HG03103 (cell line): ENCODE data around the gene TMEM59L.
"Not testable (repeated sequence)": the region's sequence is repeated elsewhere in the genome, so short reads cannot be mapped to it uniquely, and the experiment has no call there.

Experiments
- ATAC-seq: cut with Tn5 transposase; IDR thresholded peaks from one replicate; pipeline ENCODE4 v1.9.1; 2021; ENCODE audit warnings: low read depth; ENCODE audit not compliant: unreplicated experiment

TMEM59L gene

DNA sequence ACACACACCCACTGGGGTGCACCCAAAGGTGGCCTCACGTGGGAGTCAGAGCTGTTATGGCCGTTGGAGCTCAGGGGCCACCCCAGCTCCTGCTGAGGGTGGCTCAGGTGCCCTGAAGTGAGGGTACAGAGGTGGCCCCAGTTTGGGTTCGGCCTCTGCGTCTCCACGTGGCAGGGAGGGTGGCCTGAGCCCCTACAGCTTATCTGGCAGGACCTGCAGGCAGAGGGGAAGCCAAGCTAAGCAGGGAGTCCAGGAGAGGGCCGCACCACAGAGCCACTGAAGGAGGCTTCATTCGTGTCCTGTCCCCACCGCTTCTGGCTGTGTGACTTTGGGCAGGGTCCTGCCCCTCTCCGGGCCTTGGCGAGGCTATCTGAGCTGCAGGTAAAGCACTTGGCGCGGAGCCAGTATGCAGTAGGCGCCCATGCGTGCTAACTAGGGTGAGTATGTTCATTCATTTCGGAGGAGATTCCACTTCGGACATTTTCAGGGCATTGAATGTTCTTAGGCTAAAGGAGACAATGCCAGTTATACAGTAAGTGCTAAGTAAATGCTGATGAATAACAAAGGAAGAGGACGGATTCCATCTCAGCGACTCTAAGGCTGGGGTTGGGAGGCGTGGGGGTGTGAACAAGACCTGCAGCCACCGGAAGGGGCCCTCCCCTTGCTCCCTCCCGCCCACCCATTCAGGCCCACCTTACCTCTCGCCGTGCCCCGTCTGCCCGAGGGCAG, 19.1 kb upstream of the TMEM59L start:
- ATAC-seq = no peak

DNA sequence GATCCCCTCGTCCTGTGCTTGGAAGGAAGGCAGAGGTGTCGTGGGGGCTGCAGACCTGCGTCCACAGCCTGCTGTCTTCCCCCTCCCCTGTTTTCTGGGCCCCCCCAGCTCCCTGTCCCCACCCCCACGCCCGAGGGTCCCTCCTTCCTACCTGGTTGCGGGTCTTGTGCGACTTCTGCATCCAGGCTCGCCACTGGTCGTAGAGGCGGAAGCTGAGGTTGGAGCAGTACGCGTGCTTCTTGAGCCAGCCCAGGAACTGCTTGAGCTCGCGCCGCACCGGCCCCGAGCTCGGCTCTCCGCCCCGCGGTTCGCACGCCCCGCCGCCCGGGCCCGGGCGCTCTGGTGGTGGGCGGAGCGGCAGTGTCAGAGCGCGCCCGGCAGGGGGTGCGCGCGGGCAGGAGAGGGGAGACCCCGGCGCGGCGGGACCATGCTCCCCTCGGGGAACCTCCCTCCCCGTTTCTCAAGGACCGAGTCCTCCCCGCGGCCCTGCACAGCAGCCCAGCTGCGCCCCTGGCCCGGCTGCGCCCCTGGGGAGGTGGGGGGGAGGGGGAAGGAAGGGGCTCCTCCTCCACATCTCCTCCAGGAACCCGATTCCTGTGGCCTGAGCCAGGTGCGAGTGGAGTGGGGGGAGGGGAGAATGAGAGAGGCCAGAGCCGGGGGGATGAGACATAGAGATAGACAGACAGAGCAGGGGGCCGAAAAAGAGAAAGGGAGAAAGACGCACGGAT, 18.4 kb upstream of the TMEM59L start:
- peak; percentile 48 for ATAC-seq

DNA sequence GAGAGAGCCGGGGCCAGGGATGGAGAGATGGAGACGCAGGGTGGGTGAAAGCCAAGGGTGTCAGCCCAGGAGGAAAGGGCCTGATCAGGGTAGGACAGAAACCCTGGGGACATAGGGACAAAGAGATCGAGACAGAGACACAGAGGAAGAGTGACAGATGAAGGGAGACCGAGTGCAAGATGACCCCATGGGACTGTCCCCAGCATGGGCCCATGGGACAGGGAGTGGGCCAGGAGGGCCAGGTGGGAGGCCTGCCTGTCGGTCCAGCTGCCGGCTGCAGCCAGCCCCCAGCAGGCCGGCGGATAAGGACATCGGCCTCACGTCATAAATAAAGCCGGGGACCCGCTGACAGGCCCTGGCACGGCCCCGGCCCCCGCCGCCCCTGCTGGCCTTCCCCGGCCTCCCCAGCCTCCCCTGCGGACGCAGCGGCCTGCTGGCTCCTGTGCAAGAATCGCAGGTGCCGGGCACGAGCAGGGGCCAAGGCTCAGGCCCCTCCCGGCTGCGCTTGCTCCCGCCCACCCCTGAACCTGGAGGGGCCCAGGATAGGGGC, 17.8 kb upstream of the TMEM59L start:
- ATAC-seq = no peak

DNA sequence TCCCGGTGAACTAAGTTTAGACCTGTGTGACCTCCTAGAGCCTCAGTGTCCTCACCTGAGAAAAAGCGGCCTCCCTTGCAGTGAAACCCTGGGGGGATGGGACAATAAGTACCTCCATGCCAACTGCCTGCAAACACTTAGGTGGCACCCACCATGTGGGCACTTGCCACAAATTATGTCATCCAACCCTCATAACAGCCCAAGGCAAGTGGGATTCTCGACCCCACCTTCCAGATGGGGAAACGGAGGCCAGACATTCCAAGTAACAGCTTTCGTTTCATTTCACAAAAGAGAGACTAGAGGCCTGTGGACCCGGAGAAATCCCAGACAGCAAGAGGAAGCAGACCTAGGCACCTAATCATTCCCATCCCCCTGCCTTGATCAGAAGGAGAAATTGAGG, 17.2 kb upstream of the TMEM59L start:
- ATAC-seq = no peak

DNA sequence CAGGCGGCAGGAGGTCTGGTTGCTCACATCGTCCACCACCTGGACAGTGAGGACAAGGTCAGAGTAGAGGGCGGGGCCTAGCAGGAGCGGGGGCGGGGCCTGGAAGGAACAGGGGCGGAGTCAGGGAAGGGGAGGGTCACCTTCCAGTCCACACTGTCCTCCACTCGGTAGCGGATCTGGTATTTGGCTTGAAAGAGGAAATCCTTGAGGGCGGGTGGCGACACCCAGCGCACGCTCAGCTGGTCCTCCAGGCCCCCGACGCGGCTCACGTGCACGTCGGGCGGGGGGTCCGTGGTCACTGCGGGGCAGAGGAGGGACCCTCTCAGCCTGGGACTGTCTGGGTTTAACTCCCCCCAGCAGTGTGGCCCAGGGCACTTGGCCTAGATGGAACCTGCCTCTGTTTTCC, 15.9 kb upstream of the TMEM59L start:
- ATAC-seq = no peak

DNA sequence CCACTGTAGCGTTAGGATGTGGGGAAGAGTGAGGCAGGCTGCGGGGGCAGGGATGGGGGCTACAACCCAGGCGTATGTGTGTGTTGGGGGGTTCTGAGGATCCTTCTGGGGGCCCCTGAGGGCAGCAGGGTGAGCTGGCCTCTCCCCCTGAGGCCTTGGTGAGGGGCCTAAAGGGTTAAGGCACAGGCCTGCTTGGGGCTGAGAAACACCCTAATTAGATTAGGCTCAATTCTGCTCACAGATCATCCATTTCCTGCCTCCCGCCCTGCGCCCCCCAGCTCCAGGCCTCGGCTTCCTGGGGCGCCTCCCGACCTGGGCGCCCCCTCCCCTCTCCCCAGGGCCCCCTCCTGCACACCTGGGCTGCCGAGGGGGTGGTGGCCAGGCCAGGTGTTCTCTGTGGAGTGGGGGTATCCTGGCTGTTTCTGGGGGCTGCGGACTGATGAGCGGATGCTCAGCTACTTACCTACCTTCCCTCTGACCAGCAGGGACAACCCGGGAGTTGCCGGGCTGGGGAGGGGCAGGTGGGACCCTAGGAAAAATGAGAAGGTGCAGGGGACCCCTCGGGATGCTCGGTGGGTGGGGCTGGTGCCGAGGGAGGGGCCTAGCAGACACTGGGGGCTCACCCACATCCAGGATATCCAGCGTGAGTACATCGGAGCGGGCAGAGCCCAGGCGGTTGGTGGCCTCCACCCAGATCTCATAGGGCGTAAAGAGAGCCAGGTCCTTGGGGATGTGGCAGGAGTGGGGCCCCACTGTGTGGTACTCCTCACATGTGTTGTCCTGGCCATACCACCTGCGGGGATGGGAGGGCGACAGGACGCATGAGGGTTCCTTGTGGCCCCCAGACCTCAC, 14.6 kb upstream of the TMEM59L start:
- no peak for ATAC-seq

DNA sequence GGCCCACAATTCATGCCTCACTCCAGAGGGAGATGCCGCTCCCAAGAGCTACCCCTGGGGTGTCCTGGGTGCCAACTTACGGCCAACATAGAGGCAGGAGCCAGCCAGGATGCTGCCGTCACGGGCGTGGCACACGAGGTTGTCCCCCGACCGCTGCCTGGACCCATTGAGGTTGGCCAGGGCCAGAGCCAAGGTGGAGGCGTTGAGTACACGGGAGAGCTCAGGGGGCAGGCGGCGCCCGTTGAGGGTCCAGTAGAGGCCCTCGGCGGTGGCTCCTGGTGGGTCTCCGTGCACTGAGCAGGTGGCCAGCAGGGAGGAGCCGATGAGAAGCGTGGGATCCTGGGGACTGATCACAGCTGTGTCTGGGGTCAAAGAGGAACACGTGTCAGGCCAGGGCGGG, 13.2 kb upstream of the TMEM59L start:
- no peak for ATAC-seq

DNA sequence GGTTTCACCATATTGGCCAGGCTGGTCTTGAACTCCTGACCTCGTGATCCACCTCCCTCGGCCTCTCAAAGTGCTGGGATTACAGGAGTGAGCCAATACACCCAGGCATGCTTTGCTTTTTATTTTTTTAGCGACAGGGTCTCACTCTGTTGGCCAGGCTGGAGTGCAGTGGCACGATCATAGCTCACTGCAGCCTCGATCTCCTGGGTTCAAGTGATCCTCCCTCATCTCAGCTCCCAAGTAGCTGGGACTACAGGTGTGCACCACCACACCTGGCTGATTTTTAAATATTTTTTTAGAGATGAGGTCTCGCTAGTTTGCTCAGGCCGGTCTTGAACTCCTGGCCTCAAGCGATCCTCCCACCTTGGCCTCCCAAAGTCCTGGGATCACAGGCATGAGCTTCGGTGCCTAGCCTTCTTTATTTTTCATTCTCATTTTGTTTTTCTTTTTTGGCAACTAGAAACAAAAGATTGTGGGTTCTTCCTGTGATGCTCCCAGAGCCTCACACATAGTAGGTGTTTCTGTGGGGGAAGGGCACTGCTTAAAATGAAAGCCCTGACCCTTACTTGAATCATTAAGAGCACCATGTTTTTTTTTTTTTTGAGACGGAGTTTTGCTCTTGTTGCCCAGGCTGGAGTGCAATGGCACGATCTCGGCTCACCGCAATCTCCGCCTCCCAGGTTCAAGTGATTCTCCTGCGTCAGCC, 11.8 kb upstream of the TMEM59L start:
- ATAC-seq = not testable (repeated sequence)

DNA sequence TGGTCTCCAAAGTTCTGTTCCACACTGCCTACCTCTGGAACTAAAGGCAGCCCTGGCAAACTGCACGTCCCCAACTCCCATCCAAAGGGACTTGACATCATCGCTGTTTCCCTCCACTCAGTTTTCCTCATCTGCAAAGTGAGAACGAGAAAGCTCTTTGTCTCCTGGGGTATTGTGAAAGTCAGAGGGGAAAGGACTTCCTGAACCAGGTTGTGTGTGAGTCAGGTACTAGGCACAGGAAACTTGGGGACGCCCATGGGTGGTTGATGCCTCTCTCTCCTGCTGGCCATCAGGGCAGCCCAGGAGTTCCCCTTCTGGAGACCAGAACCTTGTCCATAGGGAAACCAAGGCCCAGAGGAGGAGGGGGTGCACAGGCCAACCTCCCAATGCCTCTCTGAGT, 10.8 kb upstream of the TMEM59L start:
- ATAC-seq = no peak

DNA sequence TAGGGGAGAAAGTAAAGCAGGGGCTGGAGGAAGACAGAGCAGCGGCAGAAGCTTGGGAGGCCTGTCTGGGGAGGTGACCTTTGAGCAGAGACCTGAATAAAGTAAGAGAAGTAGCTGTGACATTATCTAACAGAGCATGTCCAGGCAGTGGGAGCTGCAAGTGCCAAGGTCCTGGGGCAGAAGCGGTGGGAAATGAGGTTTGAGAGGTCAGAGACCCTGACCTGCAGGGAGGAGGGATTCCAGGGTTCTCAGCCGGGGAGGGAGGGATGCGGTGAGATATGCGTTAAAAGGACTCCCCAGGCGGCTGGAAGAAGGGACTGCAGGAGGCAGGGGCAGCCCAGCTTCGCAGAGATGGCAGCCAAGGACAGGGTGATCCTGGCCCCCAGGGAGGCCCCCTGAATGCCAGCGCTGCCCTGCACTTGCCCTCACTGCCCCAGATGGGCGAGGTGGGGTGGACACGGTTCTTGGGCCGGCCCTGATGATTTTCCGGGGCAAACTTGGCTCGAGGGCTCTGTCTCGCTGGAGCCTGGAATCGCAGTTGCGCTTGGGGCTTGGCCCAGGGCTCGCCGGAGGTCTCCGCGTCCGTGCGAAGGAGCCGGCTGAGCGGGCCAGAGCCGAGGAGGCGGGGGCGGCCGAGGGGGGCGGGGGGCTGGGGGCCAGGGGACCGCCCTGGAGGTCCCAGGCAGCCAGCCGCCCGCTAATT, 9.3 kb upstream of the TMEM59L start:
- no peak for ATAC-seq

DNA sequence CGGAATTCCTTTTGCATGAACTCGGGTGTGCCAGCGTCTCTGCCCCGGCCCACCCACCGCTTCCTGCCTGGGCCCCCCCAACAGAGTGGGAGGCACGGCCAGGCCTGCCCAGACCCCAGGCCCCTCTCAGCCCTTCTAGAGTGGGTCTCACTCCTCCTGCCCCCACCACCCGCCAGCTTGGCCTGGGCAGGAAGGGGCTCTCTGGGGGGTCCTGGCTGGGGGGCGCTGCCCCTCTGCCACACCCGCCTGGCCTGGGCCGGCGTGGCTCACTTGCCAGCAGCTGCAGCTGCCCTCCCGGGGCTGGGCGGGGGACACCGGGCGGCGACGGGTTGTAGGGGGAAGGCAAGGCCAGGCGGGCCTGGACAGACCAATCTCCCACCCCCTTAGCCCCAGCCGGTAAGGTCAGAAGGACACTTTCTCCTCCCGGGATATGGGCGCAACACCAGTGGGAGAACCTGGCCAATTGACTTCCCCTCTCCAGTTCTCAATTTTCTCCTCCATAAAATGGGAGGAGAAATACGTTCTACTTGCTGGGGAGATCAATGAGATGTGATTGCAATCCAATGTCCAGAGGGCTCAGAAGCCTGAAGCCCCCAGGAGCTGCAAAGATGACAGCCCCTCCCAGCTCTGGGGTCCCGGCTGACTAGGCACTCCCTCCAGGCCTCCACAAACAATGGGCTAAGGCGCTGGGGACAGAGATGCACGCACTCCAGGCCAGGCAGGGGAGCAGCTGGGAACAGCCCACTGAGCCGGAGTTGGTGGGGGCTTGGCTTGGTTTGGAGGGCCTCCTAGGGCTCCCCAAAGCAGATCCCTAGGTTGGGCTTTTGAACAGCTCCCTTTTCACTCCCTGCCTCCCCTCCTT, 8.5 kb upstream of the TMEM59L start:
- no peak for ATAC-seq

DNA sequence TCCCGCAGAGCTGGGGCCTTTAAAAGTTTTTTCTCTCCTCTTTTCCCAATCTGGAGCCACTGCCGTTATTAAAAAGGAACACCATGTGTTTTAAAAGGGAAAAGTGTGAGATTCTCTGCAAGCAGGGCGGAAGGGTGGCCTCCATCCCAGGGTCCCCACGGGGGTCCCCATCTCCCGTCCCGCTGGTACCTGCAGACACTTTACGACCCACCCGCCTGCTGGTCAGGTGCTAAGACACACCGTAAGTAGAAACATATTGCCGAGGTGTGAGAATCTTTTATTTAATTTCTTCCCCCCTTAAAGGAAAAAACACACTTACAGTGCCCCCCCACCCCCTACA, 7.9 kb upstream of the TMEM59L start:
- ATAC-seq = no peak

DNA sequence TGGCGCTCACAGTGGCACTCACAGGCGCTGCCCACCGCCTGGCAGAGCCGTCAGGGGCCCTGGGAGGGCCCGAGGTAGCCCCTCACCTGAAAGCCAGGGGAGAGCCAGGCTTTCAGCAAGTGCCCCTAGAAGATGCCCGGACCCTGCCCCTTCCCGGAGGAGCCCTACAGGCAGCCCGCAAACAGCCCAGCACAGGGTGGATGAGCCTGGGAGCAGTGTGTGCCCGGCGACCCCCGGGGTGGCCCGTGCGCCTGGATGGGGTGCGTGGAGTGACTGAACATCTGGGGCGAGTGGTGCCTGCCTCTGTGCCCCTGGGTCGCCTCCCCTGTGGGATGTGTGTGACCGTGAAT, 7.5 kb upstream of the TMEM59L start:
- ATAC-seq = no peak

DNA sequence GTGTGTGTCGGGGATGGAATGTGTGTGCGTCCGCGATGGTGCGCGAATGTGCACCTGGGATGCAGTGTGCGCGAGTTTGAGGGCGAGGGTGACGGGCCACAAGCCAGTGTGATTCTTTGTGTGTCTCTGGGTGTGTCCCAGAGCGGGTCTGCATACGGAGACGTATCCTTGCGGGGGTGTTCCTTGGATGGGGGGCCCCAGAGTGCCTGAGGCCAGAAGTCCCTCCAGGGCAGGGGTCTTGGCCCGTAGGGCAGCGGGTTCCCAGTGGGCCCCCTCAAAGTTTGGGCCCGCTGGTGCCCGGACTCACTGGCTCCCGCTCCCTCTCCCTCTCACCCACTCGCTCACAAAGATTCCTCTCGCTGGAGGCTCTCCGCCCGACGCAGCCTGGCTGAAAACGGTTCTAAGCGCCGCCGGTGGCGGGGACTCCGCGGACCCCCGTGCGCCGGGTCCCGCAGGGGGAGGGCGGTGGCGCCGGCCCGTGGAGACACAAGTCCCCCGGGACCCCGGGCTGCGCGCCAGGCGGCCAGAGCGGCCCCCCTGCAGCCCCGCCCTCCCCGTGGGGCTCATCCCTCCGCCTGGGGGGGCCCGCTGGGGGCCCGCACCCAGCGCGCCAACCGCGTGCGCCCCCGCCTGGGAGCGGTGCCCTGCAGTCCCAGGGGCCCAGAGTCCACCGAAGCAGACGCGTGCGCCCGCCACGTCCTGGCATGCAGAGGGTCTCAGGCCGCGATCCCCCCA, 7.0 kb upstream of the TMEM59L start:
- ATAC-seq = no peak

DNA sequence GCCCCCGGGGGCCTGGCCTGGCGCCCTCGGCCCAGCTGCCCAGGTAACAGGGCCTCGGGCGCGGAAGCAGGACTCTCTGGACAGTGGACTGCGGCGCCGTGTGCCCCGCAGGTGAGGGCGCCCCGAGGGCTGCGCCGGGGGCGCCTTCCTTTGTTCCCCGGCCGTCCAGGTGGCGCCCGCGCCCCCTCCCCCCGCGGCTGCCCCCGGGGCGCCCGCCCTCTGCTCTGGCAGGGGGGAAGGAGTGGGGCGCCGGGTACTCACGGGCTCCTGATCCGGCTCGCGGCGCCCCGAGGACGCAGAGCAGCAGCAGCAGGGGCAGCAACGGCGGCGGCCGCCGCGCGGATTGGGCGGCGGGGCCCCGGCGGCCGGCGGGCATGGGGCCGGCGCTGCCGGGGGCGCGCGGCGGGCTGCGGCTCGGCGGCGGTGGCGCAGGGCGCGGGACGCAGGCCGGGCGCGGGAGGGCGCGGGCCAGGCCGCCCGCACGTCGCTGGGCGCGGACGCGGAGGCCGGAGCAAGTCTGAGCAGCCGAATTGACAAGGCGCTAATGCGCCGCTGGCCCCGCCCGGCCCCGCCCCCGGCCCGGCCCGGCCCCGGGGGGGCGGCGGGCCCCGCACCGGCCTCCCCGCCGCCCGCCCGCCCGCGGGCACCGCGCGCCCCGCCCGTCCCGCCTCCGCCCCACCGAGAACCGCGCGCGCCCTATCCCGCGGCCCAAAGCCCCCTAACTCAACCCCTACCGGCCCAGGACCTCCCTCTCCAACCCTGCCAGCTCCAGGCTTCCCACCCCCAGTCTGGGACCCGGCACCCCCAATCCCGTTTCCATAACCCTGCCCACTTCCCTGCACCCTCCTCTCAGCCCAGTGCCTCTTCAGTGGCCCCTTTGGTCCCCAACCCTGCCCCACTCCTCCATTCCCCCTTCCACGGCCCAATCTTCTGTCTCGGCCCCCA, 6.1 kb upstream of the TMEM59L start, which contains the start of gene CRLF1:
Gene CRLF1 (minus strand): TSS at position 519 of the 945 bp plus-strand sequence. CDS start 143 bp downstream, at position 376.
- no peak for ATAC-seq

DNA sequence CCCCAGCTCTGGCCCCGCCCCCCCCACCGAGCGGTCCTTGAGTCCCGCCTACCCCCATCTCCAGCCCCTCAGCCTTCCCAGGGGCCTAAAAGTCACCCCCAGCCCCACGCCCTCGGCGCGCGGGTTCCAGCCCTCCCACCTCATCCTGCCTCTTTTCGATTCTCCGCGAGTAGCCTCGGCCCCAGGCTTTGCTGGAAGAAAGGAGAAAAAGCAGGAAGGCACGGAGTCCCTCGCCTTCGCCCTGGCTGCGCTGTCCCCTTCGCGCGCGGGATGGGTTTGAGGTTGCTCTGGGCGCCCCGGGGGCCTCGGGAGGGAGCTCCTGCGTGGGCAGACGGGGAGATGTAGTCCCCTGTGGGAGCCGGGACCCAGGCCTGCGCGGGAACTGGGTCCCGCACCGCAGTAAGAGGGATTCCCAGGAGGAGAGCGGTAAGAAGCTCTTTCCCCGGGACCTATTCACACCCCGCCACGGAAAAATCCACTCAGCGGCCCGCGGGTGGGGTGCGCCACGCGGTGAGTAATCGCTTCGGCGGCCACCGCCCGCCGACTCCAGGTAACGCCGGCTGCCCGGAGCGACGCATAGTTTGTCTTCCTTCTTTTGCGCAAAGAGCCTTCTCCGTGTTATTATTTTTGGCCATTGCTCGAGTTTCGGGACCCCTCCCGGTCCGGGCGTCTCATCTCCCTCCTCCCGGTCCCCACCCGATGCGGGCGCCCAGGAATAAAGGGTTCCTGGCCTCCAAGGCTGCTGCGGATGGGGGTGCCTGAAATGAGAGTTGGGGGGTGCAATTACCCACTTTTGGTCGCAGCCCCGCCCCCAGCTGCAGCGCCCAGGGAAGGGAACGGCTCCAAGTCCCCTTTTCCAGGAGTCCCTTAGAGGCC, 5.2 kb upstream of the TMEM59L start:
- no peak for ATAC-seq
